Umbilical cord (tissue), 2 donors: ENCODE data around the gene THAP12. TPM values are rescaled to one million over a fixed set of nuclear protein-coding genes. Genes with fewer than 3 reads are reported as not detected.
"Not testable (repeated sequence)": the region's sequence is repeated elsewhere in the genome, so short reads cannot be mapped to it uniquely, and the experiment has no call there.

ENCODE experiments used
- DNase-seq: peaks from one replicate; pipeline ENCODE4 v3.0.0-alpha.2; 2015; ENCODE audit warnings: low spot score
- total RNA-seq: library from RNA; depleted of rRNA; stranded (reverse); fragments of >200 nt; gene quantifications from one replicate; pipeline ENCODE4 v1.2.3, GENCODE V29; 2014; ENCODE audit warnings: low replicate concordance; ENCODE audit not compliant: insufficient read depth

The THAP12 gene
- total RNA-seq, 1 donor from 2014 or later, result 59.9 TPM

GRCh38 chr11:76327756-76328388 lies 53.1 kb downstream of the THAP12 start:
- DNase-seq, result no peak

- no peak for DNase-seq
Measured at GRCh38 chr11:76327202-76327601, 53.7 kb downstream of the THAP12 start.

DNA sequence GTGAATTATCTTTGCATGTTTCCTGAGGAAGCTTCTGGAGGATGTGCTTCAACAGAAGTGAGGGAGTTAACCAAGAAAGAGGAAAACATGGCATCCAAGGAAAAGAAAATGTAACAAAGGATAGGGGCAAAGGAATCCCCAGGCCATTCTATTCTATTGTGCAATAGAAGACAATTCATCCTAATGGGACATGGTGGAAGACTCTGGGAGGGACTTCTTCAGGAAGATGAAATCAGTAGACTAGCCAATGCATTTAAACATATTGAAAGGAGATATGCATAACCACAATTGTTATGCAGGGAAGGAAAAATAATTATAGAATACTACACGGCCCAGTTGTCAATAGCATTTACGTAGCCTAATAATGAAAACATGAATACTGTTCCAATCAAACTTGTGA lies 55.7 kb downstream of the THAP12 start:
- DNase-seq, result no peak

DNA sequence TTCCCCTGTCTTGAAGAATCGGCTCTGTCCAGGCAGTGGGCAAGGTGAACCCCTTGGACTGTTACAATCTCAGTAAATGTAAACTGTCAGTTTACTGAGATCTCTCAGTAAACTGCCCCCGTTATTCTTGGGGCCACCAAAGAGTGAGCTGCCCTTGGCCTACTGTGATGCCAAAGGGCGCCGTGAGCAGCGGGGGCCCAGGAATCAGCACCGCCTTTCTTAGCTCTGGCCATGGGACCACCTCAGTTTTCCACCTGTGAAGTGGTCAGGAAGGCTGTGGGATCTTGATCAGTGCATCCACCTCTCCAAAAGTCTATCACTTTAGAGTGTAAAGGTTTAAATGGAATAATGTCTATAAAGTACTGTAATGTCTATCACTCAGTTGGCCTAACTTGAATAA lies 57.1 kb downstream of the THAP12 start:
- DNase-seq, result no peak

GRCh38 chr11:76323375-76323774 lies 57.6 kb downstream of the THAP12 start:
- DNase-seq, result not testable (repeated sequence)

GRCh38 chr11:76322942-76323341 lies 58.0 kb downstream of the THAP12 start:
- no peak for DNase-seq

DNA sequence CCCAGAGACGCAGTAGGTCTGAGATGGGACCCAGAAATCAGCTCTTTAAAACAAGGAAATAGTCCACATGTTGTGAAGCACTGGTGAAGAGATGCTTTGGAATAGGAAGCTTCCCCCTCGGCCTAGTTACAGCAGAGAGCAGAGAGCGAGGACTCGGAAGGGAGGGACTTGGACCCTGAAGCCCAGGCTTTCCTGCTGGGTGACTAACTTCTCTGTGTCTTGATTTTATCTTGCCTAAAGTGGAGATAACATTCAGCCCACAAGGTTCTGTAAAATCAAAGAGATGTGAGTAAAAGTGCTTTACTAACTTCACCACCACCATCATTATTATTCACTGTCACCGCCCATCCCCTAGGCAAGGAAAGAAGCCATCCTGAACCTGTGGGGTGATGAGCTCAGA lies 58.4 kb downstream of the THAP12 start:
- DNase-seq, result no peak

GRCh38 chr11:76321820-76322524 lies 59.0 kb downstream of the THAP12 start:
- DNase-seq, result no peak

- no peak for DNase-seq
Measured at GRCh38 chr11:76321340-76321739, 59.6 kb downstream of the THAP12 start.

- DNase-seq, result no peak
Measured at GRCh38 chr11:76320929-76321328, 60.0 kb downstream of the THAP12 start.

DNA sequence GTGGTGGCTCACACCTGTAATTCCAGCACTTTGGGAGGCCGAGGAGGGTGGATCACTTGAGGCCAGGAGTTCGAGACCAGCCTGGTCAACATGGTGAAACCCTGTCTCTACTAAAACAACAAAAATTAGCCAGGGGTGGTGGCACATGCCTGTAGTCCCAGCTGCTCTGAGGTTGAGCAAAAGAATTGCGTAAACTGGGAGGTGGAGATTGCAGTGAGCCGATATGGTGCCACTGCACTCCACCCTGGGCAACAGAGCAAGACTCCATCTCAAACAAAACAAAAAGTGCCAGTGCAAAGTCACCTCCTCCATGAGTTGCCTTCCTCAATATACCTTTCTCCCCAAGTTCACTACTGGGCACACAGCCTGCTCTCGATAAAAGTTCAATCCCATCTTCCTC lies 61.1 kb downstream of the THAP12 start:
- not testable (repeated sequence) for DNase-seq

GRCh38 chr11:76318744-76319384 lies 62.1 kb downstream of the THAP12 start:
- peak; percentile 71 for DNase-seq

DNA sequence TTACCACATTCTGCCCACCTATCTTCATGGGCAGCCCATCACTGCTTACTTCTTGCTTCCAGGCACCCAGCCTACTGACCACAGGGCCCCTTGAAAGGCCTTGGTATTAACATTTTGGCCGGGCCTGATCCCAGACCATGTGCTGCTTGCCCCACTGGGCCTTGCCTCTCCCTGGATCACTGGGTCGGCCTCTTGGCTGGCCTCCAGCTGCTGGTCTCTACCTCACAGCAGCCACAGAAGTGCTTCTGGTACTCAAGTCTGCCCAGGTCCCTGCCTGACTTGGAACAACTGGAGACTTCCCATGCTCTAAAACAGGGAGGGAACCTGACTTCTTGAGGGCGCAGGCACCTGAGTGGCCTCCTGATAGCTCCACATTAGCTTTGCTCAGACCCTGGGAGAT lies 63.6 kb downstream of the THAP12 start:
- no peak for DNase-seq

DNA sequence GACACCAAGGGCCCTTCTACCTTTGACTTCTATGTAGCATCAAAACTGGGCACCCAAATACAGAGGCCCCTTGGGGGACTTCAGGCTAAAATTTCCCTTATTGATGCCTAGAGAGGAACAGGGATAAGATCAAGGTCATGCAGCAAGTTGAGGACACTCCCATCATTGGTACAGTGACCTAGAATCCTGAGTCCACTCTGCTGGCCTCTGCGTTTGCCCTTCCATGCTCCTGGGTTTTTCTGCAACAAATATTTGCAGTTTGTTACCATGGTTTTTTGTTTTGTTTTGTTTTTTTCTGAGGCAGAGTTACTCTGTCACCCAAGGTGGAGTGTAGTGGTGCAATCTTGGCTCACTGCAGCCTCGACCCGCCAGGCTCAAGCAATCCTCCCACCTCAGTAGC lies 64.2 kb downstream of the THAP12 start:
- DNase-seq, result no peak

- no peak for DNase-seq
Measured at GRCh38 chr11:76315182-76315853, 65.6 kb downstream of the THAP12 start.

DNA sequence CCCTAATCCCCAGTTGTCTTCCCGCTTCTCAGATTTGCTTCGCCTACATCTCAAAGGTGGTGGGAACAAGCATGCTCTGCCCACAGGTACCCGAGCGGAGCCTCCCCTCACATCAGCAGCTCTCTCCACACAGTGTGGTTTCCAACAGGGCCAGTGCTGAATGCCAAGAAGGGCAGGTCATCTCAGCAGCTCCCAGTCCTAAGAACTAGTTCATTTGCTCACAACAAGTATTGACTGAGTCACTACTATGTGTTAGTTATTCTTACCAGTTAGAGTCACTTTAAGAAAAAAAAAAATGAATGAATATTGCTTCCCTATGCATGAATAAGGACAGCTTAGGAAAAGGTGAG lies 66.2 kb downstream of the THAP12 start:
- DNase-seq, result no peak

DNA sequence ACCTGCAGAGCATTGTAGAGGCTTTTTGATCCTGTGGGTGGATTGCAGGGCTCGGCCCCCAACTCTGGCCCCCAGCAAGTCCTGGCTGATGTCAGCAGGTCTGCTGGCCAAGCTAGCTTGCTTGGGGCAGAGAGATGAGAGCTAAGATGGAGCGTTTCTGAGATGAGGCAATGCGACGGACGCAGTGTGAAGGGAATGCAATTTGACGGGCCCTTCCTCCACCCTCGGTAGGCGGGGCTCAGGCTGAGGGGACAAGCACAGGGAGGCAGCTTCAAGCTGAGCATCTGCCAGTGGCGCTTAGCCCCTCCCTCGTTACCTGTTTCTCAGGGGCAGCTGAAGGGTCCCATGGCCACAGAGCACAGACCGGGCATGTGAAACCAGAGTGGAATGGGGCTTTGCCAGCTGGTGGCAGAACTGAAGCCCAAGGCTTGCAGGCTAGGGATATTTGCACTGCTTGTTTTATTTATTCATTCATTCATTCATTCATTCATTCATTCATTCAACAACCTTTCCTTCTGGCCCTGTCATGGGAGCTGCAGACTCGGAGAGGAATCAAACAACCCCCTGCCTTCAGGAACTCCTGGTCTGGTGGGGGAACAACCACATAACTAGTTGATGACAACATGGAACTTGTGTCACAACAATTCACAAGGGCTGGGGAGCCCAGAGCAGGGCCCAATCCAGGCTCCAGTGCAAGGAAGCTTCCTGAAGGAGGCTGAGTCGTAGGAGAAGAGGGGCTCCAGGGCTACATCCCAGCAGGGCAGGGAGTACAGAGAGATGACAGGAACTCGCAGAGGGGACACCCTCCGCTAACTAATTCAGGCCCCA lies 66.8 kb downstream of the THAP12 start:
- DNase-seq, result peak; percentile 38

- no peak for DNase-seq
Measured at GRCh38 chr11:76313271-76313670, 67.7 kb downstream of the THAP12 start.

DNA sequence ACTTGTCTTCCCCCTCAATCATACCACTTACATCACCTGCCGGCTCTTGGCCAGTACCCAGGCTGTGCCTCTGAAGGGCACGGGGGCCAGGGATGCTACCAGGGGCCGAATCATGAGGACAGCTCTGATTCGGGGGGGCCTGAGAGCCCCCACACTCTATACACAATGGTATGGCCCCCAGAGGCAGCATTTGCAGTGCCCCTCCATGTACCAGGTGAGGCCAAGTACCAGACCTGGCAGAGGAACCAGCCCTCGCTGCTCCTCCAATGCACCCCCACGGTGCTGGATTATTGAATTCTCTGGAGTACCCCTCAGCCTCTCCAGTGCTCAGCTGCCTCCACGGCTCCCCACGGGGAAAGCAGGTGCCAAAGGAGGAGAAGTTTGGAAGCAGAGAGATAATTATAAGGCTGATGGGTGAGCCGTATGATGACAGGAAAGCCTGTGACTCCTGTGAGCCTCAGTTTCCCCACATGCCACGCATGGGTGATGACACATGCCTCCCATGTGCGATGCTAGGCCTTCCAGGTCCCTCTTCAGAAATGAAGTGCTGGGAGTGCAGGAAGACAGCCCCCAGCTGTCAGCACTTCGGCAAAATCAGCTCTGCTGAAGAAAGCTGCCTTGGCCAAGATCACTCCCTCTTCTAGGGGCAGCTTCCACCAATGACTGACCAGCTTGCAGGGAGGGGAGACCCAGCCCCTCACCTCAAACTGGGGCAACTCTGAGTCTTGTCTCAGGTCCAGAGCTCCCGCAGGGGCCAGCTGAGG lies 69.9 kb downstream of the THAP12 start:
- DNase-seq, result no peak

- no peak for DNase-seq
Measured at GRCh38 chr11:76307978-76308747, 72.8 kb downstream of the THAP12 start.
